Measurements from ENCODE around the gene MRPL49.

GRCh38 chr11:65124480-65125196, 2.5 kb downstream of the MRPL49 start:
- TF ChIP-seq POLR2A (IDR thresholded peaks at IDR 0.05; ENCODE audit: control extremely low read depth in 1 of 2, low read depth in 2 of 2, low read length in 2 of 2) (no peak), CTCF (IDR thresholded peaks at IDR 0.05; ENCODE audit: control extremely low read depth in 1 of 3, insufficient read depth in 1 of 3, low read depth in 1 of 3, low read length in 3 of 3) (no peak), HDAC6 (IDR thresholded peaks at IDR 0.05; ENCODE audit: low read depth, low read length) (no peak), EP300 (IDR thresholded peaks at IDR 0.05; ENCODE audit: borderline replicate concordance in 1 of 2, low read depth in 2 of 2, low read length in 2 of 2) (no peak), YY1 (IDR thresholded peaks at IDR 0.05; ENCODE audit: low read depth, low read length) (no peak)

Data from H1 (cell line).